Glomerular visceral epithelial cell (primary cell): Measurements from ENCODE around the gene ARHGEF4.

Experiments
- DNase-seq: peaks from one replicate; pipeline ENCODE4 v3.0.0-alpha.2; 2016; ENCODE audit errors: extremely low spot score

Gene ARHGEF4, protein sequence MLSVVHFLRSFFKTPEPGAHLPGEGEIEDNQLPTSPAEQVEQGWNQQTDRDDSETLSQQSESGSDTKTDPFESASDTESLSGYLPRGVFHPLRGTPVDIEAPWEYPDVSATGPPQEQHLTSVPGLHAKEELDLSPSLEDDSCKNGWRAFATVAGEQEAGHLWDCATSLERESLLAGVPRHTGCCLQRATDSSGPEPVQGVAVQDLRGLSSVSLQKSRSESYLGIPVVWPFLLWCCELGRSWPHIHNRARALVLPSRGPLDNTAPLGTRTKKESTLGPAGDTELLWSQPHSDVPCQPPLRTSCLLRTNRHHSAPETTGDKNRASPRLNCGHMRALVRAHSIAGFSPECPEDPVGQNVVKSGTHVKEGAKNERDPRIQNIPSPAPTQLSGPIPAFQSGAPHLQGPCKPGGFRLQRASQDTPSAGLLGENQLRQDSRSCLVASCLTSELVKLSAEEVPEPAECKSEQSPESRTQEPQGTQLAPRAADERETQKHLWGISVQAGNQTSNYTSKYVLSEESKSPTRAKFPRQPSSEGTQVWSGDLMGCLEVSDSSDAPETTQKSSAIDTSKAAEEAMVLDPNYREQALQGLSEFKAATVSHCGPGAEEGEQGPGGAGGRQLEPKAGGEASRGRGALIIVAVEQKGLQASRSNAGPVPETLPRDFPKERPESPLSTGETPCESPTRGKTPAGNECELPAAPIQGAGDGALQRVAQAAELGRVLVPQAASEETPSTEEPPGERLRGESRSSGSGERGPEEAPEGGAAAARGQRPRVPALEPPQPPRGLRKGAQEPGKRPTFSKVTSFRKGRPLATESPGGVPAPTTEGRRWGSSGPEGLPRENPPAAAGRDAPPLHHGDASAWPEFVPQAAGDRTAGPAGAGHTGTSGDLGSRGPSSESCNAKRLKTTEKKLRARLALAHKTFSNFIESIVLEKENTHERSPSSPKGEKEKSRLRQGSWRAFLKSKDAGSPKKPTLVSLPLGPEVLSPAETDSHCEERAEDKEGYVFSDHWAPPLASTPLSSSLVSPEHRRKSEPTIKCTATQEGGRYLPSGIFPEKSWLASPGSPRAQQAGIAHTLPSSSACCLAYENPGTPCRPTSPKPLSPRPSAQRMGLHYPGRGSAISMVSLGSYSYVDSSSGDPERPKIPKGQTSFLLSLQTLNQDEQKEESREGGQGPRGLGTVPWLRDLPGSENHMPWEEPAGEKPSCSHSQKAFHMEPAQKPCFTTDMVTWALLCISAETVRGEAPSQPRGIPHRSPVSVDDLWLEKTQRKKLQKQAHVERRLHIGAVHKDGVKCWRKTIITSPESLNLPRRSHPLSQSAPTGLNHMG (N-terminal part only)

DNA sequence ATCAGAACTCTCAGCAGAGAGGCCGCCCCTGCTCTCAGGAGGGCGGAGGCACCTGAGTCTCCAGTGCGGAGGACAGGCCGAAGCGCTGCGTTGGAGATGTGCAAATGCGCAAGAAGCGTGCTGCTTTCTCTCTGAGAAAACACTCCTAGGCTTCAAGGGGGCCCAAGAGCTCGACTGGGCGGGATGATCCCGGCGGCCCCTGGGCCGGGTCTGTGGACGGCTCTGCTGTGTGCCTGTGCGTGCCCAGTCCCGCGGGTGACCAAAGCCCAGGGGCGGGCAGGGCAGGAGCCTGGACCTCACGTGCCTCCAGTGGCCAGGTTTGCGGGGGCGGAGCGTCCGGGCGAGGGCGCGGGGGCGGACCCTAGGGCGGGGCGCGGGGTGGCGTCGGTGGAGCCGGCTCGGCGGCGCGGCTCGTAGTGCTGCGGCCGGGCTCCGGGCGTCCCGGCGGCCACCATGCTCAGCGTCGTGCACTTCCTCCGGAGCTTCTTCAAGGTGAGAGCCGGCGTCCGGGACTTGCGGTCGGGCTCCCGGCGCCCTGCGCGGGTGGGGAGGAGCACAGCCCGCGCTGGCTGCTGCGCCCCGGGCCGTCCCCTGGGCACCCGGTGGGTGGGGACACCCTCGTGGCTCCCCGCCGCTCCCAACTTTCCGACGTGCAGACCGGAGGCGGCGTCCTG, at the start of gene ARHGEF4:
Gene ARHGEF4, plus strand, starts transcription at position 414 of the 674 bp plus-strand sequence. Its CDS starts 40 bp downstream, at position 454.
- DNase-seq = peak; percentile 37

DNA sequence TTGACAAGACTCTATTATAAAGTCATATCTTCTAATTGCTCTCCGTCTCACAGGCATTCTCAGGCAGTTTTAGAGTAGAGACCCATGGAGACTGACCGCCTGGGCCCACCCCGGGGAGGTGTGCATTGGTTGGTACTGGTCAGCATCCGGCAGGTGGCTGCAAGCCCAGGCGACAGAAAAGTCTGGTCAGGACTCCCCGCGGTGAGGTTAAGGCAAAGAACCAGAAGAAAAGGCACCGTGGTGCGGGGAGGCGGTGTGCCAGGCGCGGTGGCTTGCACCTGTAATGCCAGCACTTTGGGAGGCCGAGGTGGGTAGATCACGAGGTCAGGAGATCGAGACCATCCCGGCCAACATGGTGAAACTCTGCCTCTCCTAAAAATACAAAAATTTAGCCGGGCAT, 48.9 kb upstream of the ARHGEF4 start:
- no peak for DNase-seq

DNA sequence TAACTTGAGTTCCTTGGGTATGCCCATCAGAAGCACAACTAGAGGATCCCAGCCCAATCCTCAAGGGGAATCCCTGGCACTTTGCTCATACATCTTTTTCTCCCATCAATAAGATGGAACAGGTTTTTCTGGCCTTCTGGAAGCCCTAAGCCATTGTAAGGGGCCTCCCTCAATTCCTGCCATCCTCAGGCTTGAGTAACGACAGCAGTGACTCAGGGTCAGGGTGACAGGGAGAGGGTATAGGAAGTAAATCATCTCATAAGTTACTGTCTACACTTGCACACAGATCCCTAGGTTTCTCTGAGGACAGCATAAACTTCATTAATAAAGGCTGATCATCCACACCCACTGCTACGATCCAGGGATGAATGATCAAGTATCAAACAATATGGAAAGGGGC, 46.4 kb upstream of the ARHGEF4 start:
- no peak for DNase-seq

DNA sequence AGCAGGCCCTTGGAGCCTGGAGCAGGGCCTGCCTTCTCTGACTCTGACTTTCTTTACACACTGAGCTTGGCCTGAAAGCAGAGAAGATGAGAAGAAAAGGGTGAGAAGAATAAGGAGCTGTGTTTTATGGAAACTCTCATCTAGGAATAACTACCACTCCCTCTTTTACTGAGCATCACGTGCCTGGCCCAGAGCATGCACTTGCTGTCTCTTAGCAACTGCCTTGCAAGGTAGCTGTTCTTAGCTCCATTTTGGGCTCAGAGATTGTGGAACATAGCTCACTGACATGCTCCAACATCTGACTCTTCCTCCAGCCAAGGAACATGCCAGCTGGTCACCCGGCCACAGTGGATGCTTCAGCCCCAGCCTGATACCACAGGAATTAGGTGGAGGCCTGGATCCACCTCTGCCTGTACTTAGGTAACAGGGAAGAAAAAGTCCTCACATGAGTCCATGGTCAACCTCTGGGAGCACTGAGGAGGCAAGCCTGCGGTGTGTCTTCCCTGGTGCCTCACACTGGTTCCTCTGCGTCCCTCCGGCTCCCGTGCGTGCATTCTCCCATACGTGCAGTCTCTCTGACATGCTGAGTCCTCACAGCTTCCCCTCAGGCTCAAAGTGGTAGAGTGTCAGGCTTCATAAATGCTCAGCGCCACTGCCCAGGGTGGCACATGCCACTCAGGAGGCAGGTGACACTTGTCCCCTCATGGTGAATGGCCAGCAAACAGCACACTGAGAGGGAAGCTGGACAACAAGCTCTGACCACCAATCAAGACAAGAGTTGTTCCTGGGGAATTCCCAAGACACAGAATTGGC, 45.7 kb upstream of the ARHGEF4 start:
- no peak for DNase-seq

DNA sequence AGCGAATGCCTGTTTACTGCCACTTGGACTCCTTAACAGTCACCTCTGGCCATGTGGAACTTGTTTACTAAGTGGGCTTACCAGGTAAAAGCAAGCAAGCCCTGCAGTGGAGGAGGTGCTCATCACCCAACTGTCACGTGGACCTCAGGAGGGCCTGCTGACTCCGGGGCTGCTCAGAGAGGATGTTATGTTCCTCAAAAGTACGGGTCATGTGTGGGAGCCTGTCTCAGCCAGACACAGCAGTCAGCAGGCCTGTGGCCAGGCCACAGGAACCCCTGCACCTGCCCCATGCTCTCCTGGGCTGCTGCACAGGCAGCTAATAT, 45.1 kb upstream of the ARHGEF4 start:
- DNase-seq = no peak

DNA sequence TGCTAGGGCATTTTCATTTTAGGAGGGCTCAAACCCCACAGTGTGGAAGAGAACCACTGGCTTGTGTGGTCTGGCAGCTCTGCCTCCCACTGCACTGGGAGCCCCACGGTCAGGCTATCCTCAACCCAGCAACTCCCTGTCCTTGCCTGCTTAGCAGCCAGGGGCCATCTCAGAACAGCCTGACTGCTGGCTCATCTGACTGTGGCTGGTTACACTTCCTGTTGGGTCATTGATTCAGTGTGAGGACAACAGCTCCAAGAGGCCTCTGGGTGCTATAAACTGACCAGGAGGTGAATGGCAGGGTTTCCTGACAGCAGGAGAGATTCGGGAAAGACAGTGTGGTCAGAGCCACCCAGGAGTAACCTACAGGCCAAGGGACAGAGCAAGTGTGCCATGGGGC, 41.3 kb upstream of the ARHGEF4 start:
- DNase-seq = no peak

DNA sequence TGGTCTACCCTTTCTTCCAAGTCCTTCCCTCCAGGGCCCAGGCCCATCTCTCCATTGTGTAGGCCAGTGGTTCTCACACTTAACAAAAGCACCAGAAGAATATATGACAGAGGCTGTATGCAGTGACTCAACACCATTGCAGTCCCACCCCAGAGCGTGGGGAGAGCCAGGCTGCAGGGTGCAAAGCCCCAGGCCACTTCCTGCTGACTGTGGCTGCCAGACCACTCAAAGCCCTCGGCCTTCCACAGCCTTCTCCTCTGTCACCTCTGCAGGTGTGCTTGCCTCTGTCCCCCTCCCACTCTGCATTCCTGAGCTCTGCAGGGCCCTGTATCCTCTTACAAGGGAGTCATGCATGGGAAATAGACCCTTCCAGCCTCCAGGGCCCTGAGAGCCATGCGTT, 40.4 kb upstream of the ARHGEF4 start:
- DNase-seq = no peak

DNA sequence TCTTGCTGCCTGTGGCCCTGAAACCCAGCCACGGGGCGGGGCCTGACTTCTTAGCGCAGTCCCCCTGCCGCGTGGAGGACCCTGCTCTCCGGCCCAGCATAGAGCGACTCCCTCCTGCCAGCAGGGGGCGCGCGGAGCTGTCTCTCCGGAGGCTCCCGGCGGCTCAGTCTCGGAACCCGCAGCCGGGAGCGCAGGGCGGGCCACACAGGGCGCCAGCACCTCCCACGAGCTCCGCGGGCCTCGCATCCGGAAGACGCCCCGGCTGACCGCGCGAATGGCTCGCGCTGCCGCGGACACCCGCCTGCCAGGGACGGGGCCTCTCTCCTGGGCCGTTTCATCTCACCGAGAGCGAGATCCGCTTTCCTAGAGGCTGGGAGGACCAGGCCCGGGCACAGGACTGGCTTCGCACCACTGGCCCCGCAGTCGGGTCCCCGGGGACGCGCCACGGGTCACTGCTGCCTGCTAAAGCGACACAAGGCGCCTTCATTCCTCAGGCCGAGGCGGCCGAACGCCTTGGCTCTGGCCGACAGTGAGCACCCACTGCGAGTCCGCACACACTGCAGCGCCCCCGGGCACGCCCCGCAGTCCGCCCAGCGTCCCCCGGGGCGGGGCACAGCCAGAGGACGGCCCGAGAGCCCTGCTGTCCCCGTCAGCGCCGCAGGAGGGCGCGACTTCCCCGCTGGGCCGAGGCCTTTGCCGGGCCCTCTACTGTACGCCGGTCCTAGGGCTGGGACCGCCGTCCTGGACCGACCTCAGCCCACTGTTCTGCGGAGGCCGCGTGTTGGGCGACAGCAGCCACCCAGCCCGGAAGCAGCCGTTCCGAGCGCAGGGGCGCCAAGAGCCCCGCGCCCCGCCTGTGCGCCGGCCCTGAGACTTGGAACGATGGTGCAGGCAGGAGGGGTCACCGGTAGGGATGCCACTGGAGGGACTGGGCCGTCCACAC, 39.0 kb upstream of the ARHGEF4 start:
- DNase-seq = peak; percentile 91

DNA sequence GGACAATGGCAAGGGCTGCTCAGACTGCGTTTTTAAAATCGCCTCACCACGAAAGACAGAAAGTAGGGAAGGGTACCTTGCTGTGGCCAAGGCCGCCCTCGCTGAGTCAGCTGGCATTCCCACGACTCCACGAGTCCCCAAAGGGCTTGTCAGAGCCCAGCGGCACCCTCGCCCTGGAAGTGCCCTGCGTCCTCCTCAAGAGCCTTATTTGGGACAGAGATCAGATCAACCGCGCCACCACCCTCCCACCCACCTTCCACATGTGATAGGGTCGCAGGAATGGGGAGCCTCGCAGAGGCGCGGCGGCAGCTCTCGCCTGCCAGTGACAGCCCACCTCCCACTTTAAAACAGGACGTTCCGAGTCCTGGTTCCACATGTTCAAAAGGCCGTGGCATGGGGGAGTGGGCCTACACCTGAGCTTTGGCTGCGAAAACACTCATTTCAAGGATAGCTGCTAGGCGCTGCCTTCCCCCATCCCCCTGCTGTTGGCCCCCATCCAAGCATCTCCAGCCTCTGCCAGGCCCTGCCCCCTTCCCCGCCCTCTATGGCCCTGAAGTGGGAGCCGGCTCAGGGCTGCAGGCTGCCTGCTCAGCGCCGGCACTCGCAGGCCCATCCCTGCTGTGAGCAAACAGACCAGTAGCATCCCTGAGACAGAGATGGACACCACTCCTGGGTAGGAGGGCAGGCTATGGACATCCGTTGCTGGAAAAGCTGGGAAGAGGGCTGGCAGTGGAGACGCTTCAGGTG, 38.1 kb upstream of the ARHGEF4 start:
- DNase-seq = no peak

DNA sequence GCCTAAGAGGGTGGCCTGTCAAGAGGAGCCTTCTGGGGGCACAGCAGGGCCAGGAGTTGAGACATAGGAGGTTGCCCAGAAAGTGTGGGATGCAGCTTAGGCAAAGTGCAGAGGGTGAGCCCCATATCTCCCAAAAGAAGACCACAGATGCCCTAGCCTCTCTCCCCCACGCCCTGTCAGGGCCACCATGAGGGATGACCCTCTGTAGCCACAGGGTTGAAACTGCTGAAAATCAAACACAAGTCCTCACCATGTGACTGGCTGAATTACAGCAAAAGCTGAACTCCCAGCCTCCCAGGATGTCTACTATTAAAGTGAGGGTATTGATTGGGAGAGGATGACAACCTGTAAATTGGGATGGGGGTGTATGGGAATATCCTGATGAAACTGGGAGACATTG, 37.4 kb upstream of the ARHGEF4 start:
- DNase-seq = no peak

DNA sequence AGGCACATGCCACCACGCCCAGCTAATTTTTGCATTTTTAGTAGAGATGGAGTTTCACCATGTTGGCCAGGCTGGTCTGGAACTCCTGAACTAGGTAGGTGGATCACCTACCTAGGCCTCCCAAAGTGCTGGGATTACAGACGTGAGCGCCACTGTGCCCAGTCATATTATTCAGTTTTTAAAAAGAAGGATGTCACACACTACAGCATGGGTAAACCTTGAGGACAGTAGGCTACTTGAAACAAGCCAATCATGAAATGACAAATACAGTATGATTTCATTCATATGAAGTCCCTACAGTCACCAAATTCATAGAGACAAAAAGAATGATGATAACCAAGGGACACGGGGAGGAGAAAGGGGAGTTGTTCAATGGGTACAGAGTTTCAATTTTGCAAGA, 31.1 kb upstream of the ARHGEF4 start:
- DNase-seq = no peak

DNA sequence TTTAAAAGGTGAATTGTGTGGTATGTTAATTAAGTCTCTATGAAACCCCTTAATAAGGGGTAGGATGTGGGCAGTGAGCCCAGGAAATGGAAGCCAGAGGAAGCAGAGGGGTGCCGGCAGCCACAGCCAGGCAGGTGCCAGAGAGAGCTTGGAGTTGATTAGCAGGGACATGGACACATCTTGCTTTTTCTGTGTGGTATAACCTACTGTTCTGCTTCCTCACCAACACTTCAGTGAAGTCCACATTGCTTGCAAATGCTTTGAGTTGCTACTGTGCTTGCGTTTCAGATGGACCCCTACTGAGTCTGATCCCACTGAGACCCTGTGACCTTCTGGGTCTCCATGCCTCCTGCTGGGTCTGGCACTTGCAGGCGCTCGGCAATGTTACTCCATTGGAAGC, 30.3 kb upstream of the ARHGEF4 start:
- no peak for DNase-seq

DNA sequence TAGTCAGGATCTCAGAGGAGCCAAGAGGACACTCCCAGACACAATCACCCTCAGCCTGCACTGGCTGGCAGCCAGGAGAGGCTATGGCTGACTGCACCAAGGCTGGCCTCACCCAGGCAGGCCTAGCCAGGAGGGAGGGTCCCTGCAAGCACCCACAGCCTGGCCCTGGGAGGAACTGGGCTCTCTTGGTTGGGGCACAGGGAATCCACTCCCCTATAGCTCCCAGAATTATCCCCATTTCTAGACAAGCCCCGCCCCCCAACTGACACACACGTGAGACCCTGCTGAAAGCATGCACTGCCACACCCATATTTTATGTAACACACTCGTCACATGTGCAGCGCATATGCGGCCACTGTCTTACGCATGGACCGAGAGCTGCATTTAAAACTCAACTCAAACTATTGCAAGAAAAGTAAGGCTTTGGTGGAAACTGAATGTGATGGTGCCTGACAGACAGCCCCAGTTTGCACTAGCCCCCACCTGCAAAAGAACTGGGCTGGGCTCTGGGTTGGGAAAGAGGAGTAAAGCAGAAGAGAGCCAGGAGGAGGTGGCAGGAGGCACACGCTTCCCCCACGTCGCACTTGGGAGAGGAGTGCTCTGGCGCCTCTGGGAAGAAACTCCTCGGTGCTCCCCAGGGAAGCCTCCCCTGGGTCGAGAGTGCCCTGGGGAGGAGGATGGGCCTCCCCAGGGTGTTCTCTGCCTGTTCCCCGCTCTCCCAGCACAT, 28.9 kb upstream of the ARHGEF4 start:
- peak; percentile 71 for DNase-seq

DNA sequence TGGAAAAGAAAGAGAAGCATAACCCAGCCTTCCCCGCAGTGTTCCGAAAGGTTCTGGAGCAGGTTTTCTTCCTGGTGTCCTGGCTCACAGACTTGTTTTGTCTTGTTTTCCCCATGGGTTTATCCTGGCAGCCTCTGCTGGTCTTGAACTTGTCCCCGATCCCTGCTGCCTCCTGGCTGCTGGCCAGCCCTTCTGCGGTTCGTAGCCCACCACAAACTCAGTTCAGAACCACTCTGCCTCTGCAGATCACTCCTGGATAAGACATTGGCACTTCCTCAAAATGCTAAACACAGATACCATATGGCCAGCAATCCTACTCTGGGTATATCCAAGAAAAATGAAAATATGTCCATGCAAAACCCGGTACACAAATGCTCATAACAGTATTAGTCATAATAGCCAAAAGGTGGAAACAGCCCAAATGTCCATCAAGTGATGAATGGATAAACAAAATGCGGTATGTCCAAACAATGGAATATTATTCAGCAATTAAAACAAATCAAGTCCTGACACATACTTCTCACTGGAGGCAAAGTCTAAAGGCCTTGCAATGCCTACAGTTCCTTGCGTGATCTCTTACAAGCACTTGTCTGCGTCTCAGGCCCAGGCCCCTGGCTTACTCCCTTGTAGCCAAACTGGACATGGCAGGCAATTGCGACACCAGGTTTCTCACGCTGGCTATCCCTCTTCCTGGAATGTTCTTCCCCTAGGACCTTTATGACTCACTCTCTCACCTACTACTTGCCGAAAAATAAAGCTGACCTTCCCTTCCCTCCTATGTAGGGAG, 28.0 kb upstream of the ARHGEF4 start:
- no peak for DNase-seq

DNA sequence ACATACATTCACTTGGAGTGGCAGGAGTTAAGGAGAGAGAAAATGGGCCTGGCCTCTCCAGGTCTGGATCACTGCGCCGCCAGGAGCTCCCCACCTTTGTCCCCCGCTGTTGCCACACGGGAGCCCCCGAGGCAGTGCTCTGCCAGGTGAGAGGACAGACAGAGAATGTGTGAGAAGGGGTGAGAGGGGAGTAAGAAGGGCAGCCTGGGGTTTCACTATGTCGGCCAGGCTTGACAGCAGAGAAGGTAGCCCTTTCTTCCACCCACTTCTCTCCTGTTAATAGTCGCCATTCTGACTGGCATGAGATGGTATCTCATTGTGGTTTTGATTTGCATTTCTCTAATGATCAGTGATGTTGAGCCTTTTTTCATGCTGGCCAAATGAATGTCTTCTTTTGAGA, 26.2 kb upstream of the ARHGEF4 start:
- DNase-seq = no peak

DNA sequence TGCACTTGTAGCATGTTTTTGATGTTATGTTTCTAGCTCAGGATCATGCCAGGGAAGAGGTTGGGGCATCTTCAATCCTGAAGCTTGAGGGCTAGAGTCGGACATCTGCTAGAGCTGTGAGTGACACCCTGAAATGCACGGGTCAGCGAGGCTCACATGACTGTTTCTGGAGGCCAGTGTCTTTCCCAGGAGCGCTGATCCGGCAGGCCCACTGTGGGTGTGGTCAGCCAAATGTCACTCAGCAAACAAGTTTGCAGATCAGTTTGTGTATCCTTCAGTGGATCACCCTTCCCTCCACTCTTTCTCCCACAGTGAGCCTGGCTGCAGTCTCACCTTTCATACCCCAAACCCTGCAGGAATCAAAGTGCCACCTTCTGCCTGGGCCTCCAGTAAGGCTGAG, 23.0 kb upstream of the ARHGEF4 start:
- DNase-seq = no peak

DNA sequence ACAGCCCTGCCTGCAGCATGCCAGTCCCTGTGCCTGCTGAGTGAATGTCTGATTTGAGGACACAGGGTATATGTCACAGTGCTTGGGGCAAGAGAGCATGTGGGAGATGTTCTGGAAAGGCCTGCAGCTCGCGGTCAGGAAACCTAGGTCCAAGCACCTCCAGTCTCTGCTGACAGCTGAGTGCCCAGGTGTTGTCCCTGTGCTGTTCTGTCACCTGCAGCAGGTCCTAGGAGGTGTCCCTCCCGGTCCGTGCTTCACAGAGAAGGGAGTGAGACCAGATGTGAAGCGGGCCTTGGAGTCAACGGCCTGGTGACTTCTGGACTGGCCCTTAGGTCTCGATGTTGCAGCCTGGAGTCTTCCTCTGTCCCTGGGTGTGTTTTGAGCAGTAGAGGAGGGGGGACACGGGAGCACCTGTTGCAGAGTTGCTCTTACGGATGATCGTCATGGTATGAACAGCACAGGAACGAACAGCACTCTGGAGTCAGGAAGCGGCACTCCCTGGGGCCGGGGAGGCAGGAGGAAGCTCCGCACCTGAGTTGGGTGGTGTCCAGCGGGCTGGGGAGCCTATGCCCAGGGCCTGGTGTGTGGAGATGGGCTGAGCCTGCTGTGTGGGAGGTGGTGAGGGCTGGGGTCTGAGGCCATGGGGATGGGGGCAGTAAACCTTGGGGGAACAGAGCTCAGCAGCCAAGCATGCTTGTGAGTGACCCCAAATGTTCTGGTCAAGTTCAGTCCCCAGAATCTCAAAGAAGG, 21.6 kb upstream of the ARHGEF4 start:
- DNase-seq = no peak
